A549 (cell line): ENCODE results near the gene OR4D11. TPM values are rescaled to one million over a fixed set of nuclear protein-coding genes. Genes with fewer than 3 reads are reported as not detected.

ENCODE experiments used
- ATAC-seq, 2 experiments: fragments of 200-7000 bp in 1 of 2; fragments of >200 bp in 1 of 2; cut with Nextera tagmentation in 1 of 2; cut with Tn5 transposase in 1 of 2; 3 replicates each; pipeline versions ENCODE4 v1.8.0 to v1.9.1; 2018 to 2020; ENCODE audit warnings: mild to moderate bottlenecking in 1 of 2, moderate library complexity in 1 of 2
- CTCF ChIA-PET: fragments of 300-600 bp; sonication (Branson Sonifier 250); formaldehyde crosslinking; extraction: SDS; loops from one replicate; lab custom pipeline; 2021; ENCODE audit warnings: antibody characterized with exemption, inconsistent platforms; lab: Yijun Ruan, JAX
- POLR2A ChIA-PET: fragments of 350-600 bp; formaldehyde crosslinking; extraction: SDS; loops from one replicate; lab custom pipeline; 2021; ENCODE audit warnings: antibody characterized with exemption, inconsistent platforms; lab: Yijun Ruan, JAX
- DNase-seq, 2 experiments: peaks; one replicate each; pipeline versions ENCODE4 v3.0.0 to v3.0.0-alpha.2; 2011 to 2016; ENCODE audit warnings: low read depth in 1 of 2, low spot score in 1 of 2
- FAIRE-seq: peaks from 2 replicates; lab custom pipeline; 2011; peaks lifted over from hg19 to GRCh38; lab: Jason Lieb, UNC
- H3K27ac ChIP-seq, 2 experiments: fragments of >200 bp; sonication (Bioruptor Twin); formaldehyde crosslinking; 3 replicates each; pipeline ENCODE4 v1.5.1; 2016 to 2017
- H3K4me1 ChIP-seq: fragments of >200 bp; sonication (Bioruptor Twin); formaldehyde crosslinking; 3 replicates; pipeline ENCODE4 v1.6.1; 2016
- H3K4me2 ChIP-seq: fragments of >200 bp; sonication (Bioruptor Twin); formaldehyde crosslinking; 3 replicates; pipeline ENCODE4 v1.6.1; 2016
- H3K4me3 ChIP-seq: fragments of >200 bp; sonication (Bioruptor Twin); formaldehyde crosslinking; 3 replicates; pipeline ENCODE4 v1.5.1; 2016
- H3K9me3 ChIP-seq: fragments of >200 bp; sonication (Bioruptor Twin); formaldehyde crosslinking; 3 replicates; pipeline ENCODE4 v1.6.1; 2016
- BHLHE40 ChIP-seq: IDR thresholded peaks from 2 replicates; pipeline ENCODE4 v1.6.1; 2012; ENCODE audit warnings: low read depth, low read length, inconsistent platforms
- CBX2 ChIP-seq: fragments of 200-600 bp; sonication (generic); IDR thresholded peaks from 2 replicates; pipeline ENCODE4 v1.6.1; 2016; ENCODE audit warnings: low read depth, mild to moderate bottlenecking, borderline replicate concordance
- CHD2 ChIP-seq: fragments of 150-350 bp; IDR thresholded peaks from 2 replicates; pipeline ENCODE4 v1.6.1; 2014; ENCODE audit warnings: low read length; ENCODE audit not compliant: partially characterized antibody
- CHD4 ChIP-seq: fragments of 200-600 bp; sonication (generic); IDR thresholded peaks from 2 replicates; pipeline ENCODE4 v1.6.1; 2016; ENCODE audit warnings: antibody characterized with exemption, mild to moderate bottlenecking, borderline replicate concordance
- EP300 ChIP-seq, 2 experiments: fragments of >200 bp; sonication (Bioruptor Twin); formaldehyde crosslinking; IDR thresholded peaks; 2 replicates in 1 of 2; 3 replicates in 1 of 2; pipeline ENCODE4 v1.6.1; 2016 to 2017
- ESRRA ChIP-seq: fragments of 150-350 bp; IDR thresholded peaks from 2 replicates; pipeline ENCODE4 v1.6.1; 2014; ENCODE audit warnings: mild to moderate bottlenecking, low read length, borderline replicate concordance
- FOXS1 ChIP-seq: fragments of 250-450 bp; sonication (Bioruptor Pico); IDR thresholded peaks from 2 replicates; pipeline ENCODE4 v1.5.0; 2020; ENCODE audit warnings: mild to moderate bottlenecking, moderate library complexity
- GATA3 ChIP-seq: IDR thresholded peaks from 2 replicates; pipeline ENCODE4 v1.6.1; 2012; ENCODE audit warnings: borderline replicate concordance
- HDAC2 ChIP-seq: fragments of 200-600 bp; sonication (generic); IDR thresholded peaks from 2 replicates; pipeline ENCODE4 v1.6.1; 2016
- JUNB ChIP-seq: fragments of >200 bp; sonication (Bioruptor Twin); formaldehyde crosslinking; IDR thresholded peaks from 2 replicates; pipeline ENCODE4 v1.6.1; 2016
- MYC ChIP-seq: IDR thresholded peaks from 2 replicates; pipeline ENCODE4 v1.6.1; 2012; ENCODE audit warnings: mild to moderate bottlenecking, inconsistent platforms, low read length, improper control_type of control experiment, borderline replicate concordance
- PHF8 ChIP-seq: fragments of 200-600 bp; sonication (generic); IDR thresholded peaks from 2 replicates; pipeline ENCODE4 v1.6.1; 2016; ENCODE audit warnings: low read depth, mild to moderate bottlenecking, antibody characterized with exemption, moderate library complexity, borderline replicate concordance
- POLR2A ChIP-seq: IDR thresholded peaks from 2 replicates; pipeline ENCODE4 v1.6.1; 2012; ENCODE audit warnings: mild to moderate bottlenecking, low read length
- RAD21 ChIP-seq, 2 experiments: fragments of >200 bp in 1 of 2; sonication (Bioruptor Twin) in 1 of 2; formaldehyde crosslinking in 1 of 2; IDR thresholded peaks in 1 of 2; conservative IDR thresholded peaks in 1 of 2; 2 replicates in 1 of 2; 3 replicates in 1 of 2; pipeline ENCODE4 v1.6.1; 2012 to 2018; ENCODE audit warnings: inconsistent platforms in 1 of 2
- RARB ChIP-seq: fragments of 250-450 bp; sonication (Bioruptor Pico); IDR thresholded peaks from 2 replicates; pipeline ENCODE4 v1.8.0; 2021; ENCODE audit warnings: mild to moderate bottlenecking, moderate library complexity
- RFX5 ChIP-seq: fragments of 450-650 bp; IDR thresholded peaks from 2 replicates; pipeline ENCODE4 v1.7.1; 2014; ENCODE audit warnings: antibody characterized with exemption, mild to moderate bottlenecking, moderate library complexity
- RNF2 ChIP-seq: fragments of 200-600 bp; sonication (generic); IDR thresholded peaks from 2 replicates; pipeline ENCODE4 v1.6.1; 2016; ENCODE audit warnings: low read depth, mild to moderate bottlenecking, antibody characterized with exemption, moderate library complexity, borderline replicate concordance
- SREBF2 ChIP-seq: fragments of 450-650 bp; IDR thresholded peaks from 2 replicates; pipeline ENCODE4 v1.6.1; 2014; ENCODE audit warnings: mild to moderate bottlenecking, moderate library complexity
- TP53 ChIP-seq: fragments of 250-450 bp; sonication (Bioruptor Pico); IDR thresholded peaks from 2 replicates; pipeline ENCODE4 v1.5.0; 2021; ENCODE audit warnings: mild to moderate bottlenecking, moderate library complexity
- ZC3H11A ChIP-seq: fragments of 450-650 bp; IDR thresholded peaks from 2 replicates; pipeline ENCODE4 v1.6.1; 2014; ENCODE audit warnings: antibody characterized with exemption, mild to moderate bottlenecking
- ZFP36 ChIP-seq: fragments of 450-650 bp; IDR thresholded peaks from 2 replicates; pipeline ENCODE4 v1.6.1; 2014; ENCODE audit warnings: borderline replicate concordance; ENCODE audit not compliant: partially characterized antibody
- ZNF302 ChIP-seq: fragments of 250-450 bp; sonication (Bioruptor Pico); IDR thresholded peaks from 2 replicates; pipeline ENCODE4 v1.9.0; 2021; ENCODE audit warnings: inconsistent platforms, mild to moderate bottlenecking, moderate library complexity
- ZSCAN20 ChIP-seq: fragments of 250-450 bp; sonication (Bioruptor Pico); IDR thresholded peaks from 2 replicates; pipeline ENCODE4 v1.8.0; 2022; ENCODE audit warnings: mild to moderate bottlenecking, moderate library complexity
- WGBS: methylation state at CpG from one replicate; pipeline ENCODE4 v1.1.6; 2017; ENCODE audit errors: missing lambda C conversion rate; 5-methylcytosine and 5-hydroxymethylcytosine counted together
- polyA plus RNA-seq, 4 experiments: library from polyadenylated mRNA; depleted of rRNA in 3 of 4; stranded (reverse); fragments of >200 nt; fragmentation: RNase III in 1 of 4; extraction: RNeasy Plus Mini Kit Qiagen cat#74134 plus additional on column Dnase treatment in 1 of 4; gene quantifications; 2 replicates in 3 of 4; 3 replicates in 1 of 4; pipeline ENCODE4 v1.2.3, GENCODE V29; 2011 to 2017
- TF ChIP-seq, protein P1 (sequence below): fragments of >200 bp; sonication (Bioruptor Twin); formaldehyde crosslinking; IDR thresholded peaks from 3 replicates; pipeline ENCODE4 v1.6.1; 2016
- TF ChIP-seq, protein P2 (sequence below): fragments of 250-450 bp; sonication (Bioruptor Pico); IDR thresholded peaks from 2 replicates; pipeline ENCODE4 v1.5.0; 2020; ENCODE audit warnings: low read depth, mild to moderate bottlenecking, moderate library complexity
- TF ChIP-seq, protein P3 (sequence below): IDR thresholded peaks from 2 replicates; pipeline ENCODE4 v1.6.1; 2012; ENCODE audit warnings: low read depth, borderline replicate concordance
- TF ChIP-seq, protein P4 (sequence below): fragments of 250-450 bp; sonication (Bioruptor Pico); IDR thresholded peaks from 2 replicates; pipeline ENCODE4 v1.5.0; 2021; ENCODE audit warnings: mild to moderate bottlenecking, moderate library complexity, borderline replicate concordance
- TF ChIP-seq, protein P5 (sequence below): fragments of 200-600 bp; sonication (generic); IDR thresholded peaks from 2 replicates; pipeline ENCODE4 v1.6.1; 2016; ENCODE audit warnings: antibody characterized with exemption, mild to moderate bottlenecking, moderate library complexity
- TF ChIP-seq, protein P6 (sequence below): fragments of 450-650 bp; IDR thresholded peaks from 2 replicates; pipeline ENCODE4 v1.6.1; 2014; ENCODE audit warnings: antibody characterized with exemption
- TF ChIP-seq, protein P7 (sequence below): fragments of >200 bp; sonication (Bioruptor Twin); formaldehyde crosslinking; IDR thresholded peaks from 2 replicates; pipeline ENCODE4 v1.6.1; 2016

Gene OR4D11
- polyA plus RNA-seq, 2 of the 4 experiments (the other 2 are of a cell fraction), result not detected

DNA sequence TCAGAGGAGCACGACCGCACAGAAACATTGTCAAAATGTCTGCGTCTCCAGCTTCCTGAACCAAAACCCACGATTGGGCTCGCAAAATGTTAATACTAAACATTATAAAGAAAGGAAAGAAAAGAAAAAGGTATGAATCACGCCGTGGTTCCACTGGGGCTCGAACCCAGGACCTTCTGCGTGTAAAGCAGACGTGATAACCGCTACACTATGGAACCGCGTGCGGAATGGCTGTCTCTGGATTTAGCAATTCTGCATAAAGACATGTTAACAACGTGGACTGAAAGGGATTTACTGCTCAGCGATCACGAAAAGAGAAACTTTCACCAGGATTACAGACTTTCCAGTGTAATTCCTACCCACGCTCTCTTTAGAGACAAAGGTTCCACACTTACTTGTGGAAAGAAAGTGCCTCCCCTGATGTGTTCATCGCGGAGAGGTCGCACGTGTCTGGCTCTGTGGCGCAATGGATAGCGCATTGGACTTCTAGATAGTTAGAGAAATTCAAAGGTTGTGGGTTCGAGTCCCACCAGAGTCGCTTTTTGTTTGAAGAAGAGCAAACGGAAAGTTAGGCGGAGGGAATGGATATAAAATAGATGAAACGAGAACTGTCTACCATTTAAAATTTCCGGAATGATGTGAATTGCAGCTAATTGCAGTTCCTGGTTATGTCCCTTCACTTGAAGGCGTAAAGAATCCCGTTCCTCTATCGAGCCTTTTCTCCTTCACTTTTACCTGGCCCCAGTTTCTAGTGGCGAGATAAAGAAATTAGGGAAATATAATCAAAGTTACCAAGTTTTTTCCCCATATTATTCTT, 47.7 kb downstream of the OR4D11 start:
- Histone ChIP-seq H3K27ac (peak overlapping the region; percentile 85 to 95), H3K4me2 (peak overlapping the region; percentile 82), H3K9me3 (no peaks in the 10 kb centered on the region), H3K4me3 (peak overlapping the region; percentile 68), H3K4me1 (peaks cover 28% of the 10 kb centered on the region)
- FAIRE-seq (no peak), ATAC-seq (peak; percentile 49 to 57), DNase-seq (peak in 1 of 2 experiments; percentile 95)
- under 1% methylated on average over 34 of the region's 34 CpGs for WGBS
- POLR2A ChIA-PET, result interaction anchor here (1.1 to 2.5 kb wide), 4 partner anchors 10 to 118 kb away, joined by 7 to 16 read pairs (median 12); partner anchors contain the start of gene PATL1
- CTCF ChIA-PET, result interaction anchor here (1.3 to 5.2 kb wide), 3 partner anchors 10 to 129 kb away, joined by 3 to 28 read pairs (median 9); no protein-coding TSS in a partner anchor
- TF ChIP-seq POLR2A (no peak), CHD2 (peak; percentile 30), CBX2 (no peak), RNF2 (no peak), ZSCAN20 (CRISPR knock-in tag) (no peak), HDAC2 (no peak), RARB (CRISPR knock-in tag) (no peak), RAD21 (conservative IDR thresholded peaks at IDR 0.05 in 1 of 2, IDR thresholded peaks at IDR 0.05 in 1 of 2) (no peak), ZNF302 (CRISPR knock-in tag) (no peak), CHD4 (peak; percentile 49; the same call in 1 of the 2 replicates), ZFP36 (no peak), SREBF2 (peak; percentile 97), FOXS1 (CRISPR knock-in tag) (no peak), EP300 (IDR thresholded peaks at IDR 0.05) (no peak), TP53 (0 out of 2 replicates have a peak, but pooled peaks have one; percentile 47), GATA3 (no peak; the same call in 1 of the 2 replicates), PHF8 (0 out of 2 replicates have a peak, but pooled peaks have one; percentile 17), RFX5 (no peak), BHLHE40 (peak; percentile 90), JUNB (no peak), MYC (peak; percentile 93), ESRRA (no peak), ZC3H11A (no peak)
- TF ChIP-seq, protein P1, sequence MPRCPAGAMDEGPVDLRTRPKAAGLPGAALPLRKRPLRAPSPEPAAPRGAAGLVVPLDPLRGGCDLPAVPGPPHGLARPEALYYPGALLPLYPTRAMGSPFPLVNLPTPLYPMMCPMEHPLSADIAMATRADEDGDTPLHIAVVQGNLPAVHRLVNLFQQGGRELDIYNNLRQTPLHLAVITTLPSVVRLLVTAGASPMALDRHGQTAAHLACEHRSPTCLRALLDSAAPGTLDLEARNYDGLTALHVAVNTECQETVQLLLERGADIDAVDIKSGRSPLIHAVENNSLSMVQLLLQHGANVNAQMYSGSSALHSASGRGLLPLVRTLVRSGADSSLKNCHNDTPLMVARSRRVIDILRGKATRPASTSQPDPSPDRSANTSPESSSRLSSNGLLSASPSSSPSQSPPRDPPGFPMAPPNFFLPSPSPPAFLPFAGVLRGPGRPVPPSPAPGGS, result 0 out of 3 replicates have a peak, but pooled peaks have one; percentile 11
- TF ChIP-seq, protein P2, sequence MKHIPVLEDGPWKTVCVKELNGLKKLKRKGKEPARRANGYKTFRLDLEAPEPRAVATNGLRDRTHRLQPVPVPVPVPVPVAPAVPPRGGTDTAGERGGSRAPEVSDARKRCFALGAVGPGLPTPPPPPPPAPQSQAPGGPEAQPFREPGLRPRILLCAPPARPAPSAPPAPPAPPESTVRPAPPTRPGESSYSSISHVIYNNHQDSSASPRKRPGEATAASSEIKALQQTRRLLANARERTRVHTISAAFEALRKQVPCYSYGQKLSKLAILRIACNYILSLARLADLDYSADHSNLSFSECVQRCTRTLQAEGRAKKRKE (CRISPR knock-in tag), result no peak
- TF ChIP-seq, protein P3, sequence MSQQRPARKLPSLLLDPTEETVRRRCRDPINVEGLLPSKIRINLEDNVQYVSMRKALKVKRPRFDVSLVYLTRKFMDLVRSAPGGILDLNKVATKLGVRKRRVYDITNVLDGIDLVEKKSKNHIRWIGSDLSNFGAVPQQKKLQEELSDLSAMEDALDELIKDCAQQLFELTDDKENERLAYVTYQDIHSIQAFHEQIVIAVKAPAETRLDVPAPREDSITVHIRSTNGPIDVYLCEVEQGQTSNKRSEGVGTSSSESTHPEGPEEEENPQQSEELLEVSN, result peak; percentile 11; the same call in 1 of the 2 replicates
- TF ChIP-seq, protein P4, sequence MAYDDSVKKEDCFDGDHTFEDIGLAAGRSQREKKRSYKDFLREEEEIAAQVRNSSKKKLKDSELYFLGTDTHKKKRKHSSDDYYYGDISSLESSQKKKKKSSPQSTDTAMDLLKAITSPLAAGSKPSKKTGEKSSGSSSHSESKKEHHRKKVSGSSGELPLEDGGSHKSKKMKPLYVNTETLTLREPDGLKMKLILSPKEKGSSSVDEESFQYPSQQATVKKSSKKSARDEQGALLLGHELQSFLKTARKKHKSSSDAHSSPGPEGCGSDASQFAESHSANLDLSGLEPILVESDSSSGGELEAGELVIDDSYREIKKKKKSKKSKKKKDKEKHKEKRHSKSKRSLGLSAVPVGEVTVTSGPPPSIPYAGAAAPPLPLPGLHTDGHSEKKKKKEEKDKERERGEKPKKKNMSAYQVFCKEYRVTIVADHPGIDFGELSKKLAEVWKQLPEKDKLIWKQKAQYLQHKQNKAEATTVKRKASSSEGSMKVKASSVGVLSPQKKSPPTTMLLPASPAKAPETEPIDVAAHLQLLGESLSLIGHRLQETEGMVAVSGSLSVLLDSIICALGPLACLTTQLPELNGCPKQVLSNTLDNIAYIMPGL, result peak; percentile 92; the same call in 1 of the 2 replicates
- TF ChIP-seq, protein P5, sequence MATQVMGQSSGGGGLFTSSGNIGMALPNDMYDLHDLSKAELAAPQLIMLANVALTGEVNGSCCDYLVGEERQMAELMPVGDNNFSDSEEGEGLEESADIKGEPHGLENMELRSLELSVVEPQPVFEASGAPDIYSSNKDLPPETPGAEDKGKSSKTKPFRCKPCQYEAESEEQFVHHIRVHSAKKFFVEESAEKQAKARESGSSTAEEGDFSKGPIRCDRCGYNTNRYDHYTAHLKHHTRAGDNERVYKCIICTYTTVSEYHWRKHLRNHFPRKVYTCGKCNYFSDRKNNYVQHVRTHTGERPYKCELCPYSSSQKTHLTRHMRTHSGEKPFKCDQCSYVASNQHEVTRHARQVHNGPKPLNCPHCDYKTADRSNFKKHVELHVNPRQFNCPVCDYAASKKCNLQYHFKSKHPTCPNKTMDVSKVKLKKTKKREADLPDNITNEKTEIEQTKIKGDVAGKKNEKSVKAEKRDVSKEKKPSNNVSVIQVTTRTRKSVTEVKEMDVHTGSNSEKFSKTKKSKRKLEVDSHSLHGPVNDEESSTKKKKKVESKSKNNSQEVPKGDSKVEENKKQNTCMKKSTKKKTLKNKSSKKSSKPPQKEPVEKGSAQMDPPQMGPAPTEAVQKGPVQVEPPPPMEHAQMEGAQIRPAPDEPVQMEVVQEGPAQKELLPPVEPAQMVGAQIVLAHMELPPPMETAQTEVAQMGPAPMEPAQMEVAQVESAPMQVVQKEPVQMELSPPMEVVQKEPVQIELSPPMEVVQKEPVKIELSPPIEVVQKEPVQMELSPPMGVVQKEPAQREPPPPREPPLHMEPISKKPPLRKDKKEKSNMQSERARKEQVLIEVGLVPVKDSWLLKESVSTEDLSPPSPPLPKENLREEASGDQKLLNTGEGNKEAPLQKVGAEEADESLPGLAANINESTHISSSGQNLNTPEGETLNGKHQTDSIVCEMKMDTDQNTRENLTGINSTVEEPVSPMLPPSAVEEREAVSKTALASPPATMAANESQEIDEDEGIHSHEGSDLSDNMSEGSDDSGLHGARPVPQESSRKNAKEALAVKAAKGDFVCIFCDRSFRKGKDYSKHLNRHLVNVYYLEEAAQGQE, result no peak
- TF ChIP-seq, protein P6, sequence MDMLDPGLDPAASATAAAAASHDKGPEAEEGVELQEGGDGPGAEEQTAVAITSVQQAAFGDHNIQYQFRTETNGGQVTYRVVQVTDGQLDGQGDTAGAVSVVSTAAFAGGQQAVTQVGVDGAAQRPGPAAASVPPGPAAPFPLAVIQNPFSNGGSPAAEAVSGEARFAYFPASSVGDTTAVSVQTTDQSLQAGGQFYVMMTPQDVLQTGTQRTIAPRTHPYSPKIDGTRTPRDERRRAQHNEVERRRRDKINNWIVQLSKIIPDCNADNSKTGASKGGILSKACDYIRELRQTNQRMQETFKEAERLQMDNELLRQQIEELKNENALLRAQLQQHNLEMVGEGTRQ, result no peak; the same call in 1 of the 2 replicates
- TF ChIP-seq, protein P7, sequence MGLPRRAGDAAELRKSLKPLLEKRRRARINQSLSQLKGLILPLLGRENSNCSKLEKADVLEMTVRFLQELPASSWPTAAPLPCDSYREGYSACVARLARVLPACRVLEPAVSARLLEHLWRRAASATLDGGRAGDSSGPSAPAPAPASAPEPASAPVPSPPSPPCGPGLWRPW, result no peak
